Measurements from ENCODE around the gene TEX14. TPM values are rescaled to one million over a fixed set of nuclear protein-coding genes. Genes with fewer than 3 reads are reported as not detected.

The TEX14 gene
- total and polyA plus RNA-seq, 10 of the 15 experiments (the other 5 are each of a cell fraction or from before 2014, with no cell fraction given) = 0.15 to 1.3 (median 0.66) TPM

DNA sequence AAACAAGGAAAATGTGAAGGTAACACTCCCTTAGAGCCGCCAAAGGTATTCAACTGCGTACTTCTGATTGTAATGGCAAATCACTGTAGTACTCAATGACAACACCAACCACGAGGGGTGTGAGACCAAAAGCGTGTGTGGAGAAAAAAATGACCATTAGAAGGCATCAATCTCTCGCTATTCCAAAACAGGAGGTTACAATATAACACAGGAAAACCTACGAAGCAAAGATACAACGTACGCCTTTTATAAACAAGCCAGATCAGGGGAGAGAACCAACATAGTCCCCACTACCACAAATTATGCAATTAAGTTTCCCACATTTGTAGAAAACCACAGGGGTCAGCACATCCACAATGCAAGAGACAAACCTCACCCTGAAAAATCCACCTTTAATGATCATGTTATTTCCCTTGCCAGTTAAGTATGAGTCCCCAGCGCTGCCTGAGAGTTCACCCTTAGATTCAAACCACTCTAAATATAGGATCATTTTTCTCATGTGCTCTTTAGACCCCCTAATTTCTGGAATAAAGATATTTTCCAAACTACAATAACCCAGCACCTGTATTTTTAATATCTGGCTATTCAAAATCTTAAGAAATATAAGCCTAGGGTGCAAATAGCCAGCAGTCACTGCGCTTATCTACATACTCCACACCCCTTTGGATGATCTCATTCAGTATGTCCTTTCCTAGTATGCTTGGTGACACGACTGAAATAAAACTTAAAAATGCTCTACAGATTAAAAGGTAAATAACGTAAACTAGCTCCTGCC, 12.4 kb downstream of the TEX14 start (continued):
- TF ChIP-seq, protein P1, sequence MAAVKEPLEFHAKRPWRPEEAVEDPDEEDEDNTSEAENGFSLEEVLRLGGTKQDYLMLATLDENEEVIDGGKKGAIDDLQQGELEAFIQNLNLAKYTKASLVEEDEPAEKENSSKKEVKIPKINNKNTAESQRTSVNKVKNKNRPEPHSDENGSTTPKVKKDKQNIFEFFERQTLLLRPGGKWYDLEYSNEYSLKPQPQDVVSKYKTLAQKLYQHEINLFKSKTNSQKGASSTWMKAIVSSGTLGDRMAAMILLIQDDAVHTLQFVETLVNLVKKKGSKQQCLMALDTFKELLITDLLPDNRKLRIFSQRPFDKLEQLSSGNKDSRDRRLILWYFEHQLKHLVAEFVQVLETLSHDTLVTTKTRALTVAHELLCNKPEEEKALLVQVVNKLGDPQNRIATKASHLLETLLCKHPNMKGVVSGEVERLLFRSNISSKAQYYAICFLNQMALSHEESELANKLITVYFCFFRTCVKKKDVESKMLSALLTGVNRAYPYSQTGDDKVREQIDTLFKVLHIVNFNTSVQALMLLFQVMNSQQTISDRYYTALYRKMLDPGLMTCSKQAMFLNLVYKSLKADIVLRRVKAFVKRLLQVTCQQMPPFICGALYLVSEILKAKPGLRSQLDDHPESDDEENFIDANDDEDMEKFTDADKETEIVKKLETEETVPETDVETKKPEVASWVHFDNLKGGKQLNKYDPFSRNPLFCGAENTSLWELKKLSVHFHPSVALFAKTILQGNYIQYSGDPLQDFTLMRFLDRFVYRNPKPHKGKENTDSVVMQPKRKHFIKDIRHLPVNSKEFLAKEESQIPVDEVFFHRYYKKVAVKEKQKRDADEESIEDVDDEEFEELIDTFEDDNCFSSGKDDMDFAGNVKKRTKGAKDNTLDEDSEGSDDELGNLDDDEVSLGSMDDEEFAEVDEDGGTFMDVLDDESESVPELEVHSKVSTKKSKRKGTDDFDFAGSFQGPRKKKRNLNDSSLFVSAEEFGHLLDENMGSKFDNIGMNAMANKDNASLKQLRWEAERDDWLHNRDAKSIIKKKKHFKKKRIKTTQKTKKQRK (IDR thresholded peaks at IDR 0.05; ENCODE audit: low read depth, low read length) = peak; percentile 73
- TF ChIP-seq, protein P2, sequence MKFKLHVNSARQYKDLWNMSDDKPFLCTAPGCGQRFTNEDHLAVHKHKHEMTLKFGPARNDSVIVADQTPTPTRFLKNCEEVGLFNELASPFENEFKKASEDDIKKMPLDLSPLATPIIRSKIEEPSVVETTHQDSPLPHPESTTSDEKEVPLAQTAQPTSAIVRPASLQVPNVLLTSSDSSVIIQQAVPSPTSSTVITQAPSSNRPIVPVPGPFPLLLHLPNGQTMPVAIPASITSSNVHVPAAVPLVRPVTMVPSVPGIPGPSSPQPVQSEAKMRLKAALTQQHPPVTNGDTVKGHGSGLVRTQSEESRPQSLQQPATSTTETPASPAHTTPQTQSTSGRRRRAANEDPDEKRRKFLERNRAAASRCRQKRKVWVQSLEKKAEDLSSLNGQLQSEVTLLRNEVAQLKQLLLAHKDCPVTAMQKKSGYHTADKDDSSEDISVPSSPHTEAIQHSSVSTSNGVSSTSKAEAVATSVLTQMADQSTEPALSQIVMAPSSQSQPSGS (IDR thresholded peaks at IDR 0.05; ENCODE audit: low read length) = peak; percentile 100
- TF ChIP-seq HDAC6 (IDR thresholded peaks at IDR 0.05; ENCODE audit: unreplicated experiment) (no peak), EZH2 (IDR thresholded peaks at IDR 0.05; ENCODE audit: borderline replicate concordance, control insufficient read depth, low read depth, low read length) (peak; percentile 83; the same call in 1 of the 2 replicates), TCF7 (IDR thresholded peaks at IDR 0.05; ENCODE audit: borderline replicate concordance) (peak; percentile 92), SIX5 (IDR thresholded peaks at IDR 0.05; ENCODE audit: low read depth, low read length, severe bottlenecking) (no peak), TCF3 (IDR thresholded peaks at IDR 0.05; ENCODE audit: borderline replicate concordance, insufficient read depth, low read depth, low read length) (peak; percentile 98), MTA2 (IDR thresholded peaks at IDR 0.05; ENCODE audit: low read depth) (peak; percentile 91), FOS (IDR thresholded peaks at IDR 0.05; ENCODE audit: borderline replicate concordance, extremely low read depth, insufficient read length) (no peak), ZNF207 (IDR thresholded peaks at IDR 0.05; ENCODE audit: borderline replicate concordance) (peak; percentile 41)
- TF ChIP-seq, protein P3, sequence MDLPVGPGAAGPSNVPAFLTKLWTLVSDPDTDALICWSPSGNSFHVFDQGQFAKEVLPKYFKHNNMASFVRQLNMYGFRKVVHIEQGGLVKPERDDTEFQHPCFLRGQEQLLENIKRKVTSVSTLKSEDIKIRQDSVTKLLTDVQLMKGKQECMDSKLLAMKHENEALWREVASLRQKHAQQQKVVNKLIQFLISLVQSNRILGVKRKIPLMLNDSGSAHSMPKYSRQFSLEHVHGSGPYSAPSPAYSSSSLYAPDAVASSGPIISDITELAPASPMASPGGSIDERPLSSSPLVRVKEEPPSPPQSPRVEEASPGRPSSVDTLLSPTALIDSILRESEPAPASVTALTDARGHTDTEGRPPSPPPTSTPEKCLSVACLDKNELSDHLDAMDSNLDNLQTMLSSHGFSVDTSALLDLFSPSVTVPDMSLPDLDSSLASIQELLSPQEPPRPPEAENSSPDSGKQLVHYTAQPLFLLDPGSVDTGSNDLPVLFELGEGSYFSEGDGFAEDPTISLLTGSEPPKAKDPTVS (IDR thresholded peaks at IDR 0.05; ENCODE audit: low read depth, low read length) = 0 out of 2 replicates have a peak, but pooled peaks have one; percentile 48
- TF ChIP-seq, protein P4, sequence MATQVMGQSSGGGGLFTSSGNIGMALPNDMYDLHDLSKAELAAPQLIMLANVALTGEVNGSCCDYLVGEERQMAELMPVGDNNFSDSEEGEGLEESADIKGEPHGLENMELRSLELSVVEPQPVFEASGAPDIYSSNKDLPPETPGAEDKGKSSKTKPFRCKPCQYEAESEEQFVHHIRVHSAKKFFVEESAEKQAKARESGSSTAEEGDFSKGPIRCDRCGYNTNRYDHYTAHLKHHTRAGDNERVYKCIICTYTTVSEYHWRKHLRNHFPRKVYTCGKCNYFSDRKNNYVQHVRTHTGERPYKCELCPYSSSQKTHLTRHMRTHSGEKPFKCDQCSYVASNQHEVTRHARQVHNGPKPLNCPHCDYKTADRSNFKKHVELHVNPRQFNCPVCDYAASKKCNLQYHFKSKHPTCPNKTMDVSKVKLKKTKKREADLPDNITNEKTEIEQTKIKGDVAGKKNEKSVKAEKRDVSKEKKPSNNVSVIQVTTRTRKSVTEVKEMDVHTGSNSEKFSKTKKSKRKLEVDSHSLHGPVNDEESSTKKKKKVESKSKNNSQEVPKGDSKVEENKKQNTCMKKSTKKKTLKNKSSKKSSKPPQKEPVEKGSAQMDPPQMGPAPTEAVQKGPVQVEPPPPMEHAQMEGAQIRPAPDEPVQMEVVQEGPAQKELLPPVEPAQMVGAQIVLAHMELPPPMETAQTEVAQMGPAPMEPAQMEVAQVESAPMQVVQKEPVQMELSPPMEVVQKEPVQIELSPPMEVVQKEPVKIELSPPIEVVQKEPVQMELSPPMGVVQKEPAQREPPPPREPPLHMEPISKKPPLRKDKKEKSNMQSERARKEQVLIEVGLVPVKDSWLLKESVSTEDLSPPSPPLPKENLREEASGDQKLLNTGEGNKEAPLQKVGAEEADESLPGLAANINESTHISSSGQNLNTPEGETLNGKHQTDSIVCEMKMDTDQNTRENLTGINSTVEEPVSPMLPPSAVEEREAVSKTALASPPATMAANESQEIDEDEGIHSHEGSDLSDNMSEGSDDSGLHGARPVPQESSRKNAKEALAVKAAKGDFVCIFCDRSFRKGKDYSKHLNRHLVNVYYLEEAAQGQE (IDR thresholded peaks at IDR 0.05; ENCODE audit: low read depth, low read length) = peak; percentile 53; the same call in 1 of the 2 replicates
- TF ChIP-seq, protein P5, sequence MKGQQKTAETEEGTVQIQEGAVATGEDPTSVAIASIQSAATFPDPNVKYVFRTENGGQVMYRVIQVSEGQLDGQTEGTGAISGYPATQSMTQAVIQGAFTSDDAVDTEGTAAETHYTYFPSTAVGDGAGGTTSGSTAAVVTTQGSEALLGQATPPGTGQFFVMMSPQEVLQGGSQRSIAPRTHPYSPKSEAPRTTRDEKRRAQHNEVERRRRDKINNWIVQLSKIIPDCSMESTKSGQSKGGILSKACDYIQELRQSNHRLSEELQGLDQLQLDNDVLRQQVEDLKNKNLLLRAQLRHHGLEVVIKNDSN (IDR thresholded peaks at IDR 0.05; ENCODE audit: borderline replicate concordance, extremely low read length, insufficient read depth, low read depth, low read length) = no peak
- TF ChIP-seq, protein P6, sequence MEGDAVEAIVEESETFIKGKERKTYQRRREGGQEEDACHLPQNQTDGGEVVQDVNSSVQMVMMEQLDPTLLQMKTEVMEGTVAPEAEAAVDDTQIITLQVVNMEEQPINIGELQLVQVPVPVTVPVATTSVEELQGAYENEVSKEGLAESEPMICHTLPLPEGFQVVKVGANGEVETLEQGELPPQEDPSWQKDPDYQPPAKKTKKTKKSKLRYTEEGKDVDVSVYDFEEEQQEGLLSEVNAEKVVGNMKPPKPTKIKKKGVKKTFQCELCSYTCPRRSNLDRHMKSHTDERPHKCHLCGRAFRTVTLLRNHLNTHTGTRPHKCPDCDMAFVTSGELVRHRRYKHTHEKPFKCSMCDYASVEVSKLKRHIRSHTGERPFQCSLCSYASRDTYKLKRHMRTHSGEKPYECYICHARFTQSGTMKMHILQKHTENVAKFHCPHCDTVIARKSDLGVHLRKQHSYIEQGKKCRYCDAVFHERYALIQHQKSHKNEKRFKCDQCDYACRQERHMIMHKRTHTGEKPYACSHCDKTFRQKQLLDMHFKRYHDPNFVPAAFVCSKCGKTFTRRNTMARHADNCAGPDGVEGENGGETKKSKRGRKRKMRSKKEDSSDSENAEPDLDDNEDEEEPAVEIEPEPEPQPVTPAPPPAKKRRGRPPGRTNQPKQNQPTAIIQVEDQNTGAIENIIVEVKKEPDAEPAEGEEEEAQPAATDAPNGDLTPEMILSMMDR (IDR thresholded peaks at IDR 0.05 in 2 of 3, conservative IDR thresholded peaks at IDR 0.05 in 1 of 3; ENCODE audit: control insufficient read depth in 2 of 3, extremely low read depth in 1 of 3, insufficient read depth in 1 of 3, low read depth in 3 of 3, low read length in 3 of 3) = no peak

Data from GM12878 (cell line).